ENCODE data around the gene HDAC3. TPM values are rescaled to one million over a fixed set of nuclear protein-coding genes. Genes with fewer than 3 reads are reported as not detected.

Gene HDAC3
- total RNA-seq (10 to 100 TPM; 30.9 to 43.0 (median 32.7) TPM), polyA plus RNA-seq (10 to 100 TPM; 27.7 to 38.2 TPM)
- long read RNA-seq, donor 1, transcript HDAC3-201 (15 exons, 1,959 nt): major isoform, 51 of 88 reads
- long read RNA-seq, donor 1, partial matches to known transcripts: 11 of 88 reads
- long read RNA-seq, donor 1, other reads (novel, unspliced or antisense): 25 of 88 reads
- long read RNA-seq, donor 2, transcript HDAC3-201 (15 exons, 1,959 nt): major isoform, 80 of 108 reads
- long read RNA-seq, donor 2, partial matches to known transcripts: 5 of 108 reads
- long read RNA-seq, donor 2, other reads (novel, unspliced or antisense): 23 of 108 reads
- long read RNA-seq, donor 3, transcript HDAC3-201 (15 exons, 1,959 nt): major isoform, 73 of 101 reads
- long read RNA-seq, donor 3, partial matches to known transcripts: 10 of 101 reads
- long read RNA-seq, donor 3, other reads (novel, unspliced or antisense): 18 of 101 reads

- H3K4me3 ChIP-seq: peak within 1 kb of the TSS; percentile 59 to 94 (median 86)
- peaks cover 7 to 54% (median 31%) of the 10 kb centered on the region in 9 donors for H3K4me1 ChIP-seq
- no peak for TF ChIP-seq CTCF (IDR thresholded peaks at IDR 0.05)
- peaks cover 0 to 3% (median 0%) of the 10 kb centered on the region in 7 donors for H3K27me3 ChIP-seq
- H3K27ac ChIP-seq: peak within 1 kb of the TSS in 9 of 10 donors; percentile 66 to 89 (median 83)
- H3K9me3 ChIP-seq: no peaks in the 10 kb centered on the region
- intact Hi-C loops (cut with DNase I): no loop called here
- H3K36me3 ChIP-seq: peaks cover 0 to 44% (median 6%) of the 10 kb centered on the region in 9 donors
- 0% methylated on average over 55 of the region's 55 CpGs for WGBS, 2 donors
- DNase-seq (peak; percentile 93 to 96), ATAC-seq (peak; percentile 96 to 99 (median 97))
Measured at GRCh38 chr5:141636413-141637122, at the start of gene HDAC3, which contains the start of gene RELL2. HDAC3 (minus strand) TSS chr5:141636849; CDS start chr5:141636790, 59 bp downstream. RELL2 (plus strand) TSS chr5:141636997; CDS start chr5:141638226, 1,229 bp downstream.

GRCh38 chr5:141685591-141685990 is 48.9 kb upstream of the HDAC3 start:
- Histone ChIP-seq H3K4me3 (no peak overlapping the region), H3K9me3 (no peaks in the 10 kb centered on the region), H3K27ac (no peak overlapping the region), H3K27me3 (no peaks in the 10 kb centered on the region), H3K4me1 (peaks cover 2 to 57% (median 26%) of the 10 kb centered on the region in 9 donors), H3K36me3 (no peaks in the 10 kb centered on the region)
- TF ChIP-seq CTCF (IDR thresholded peaks at IDR 0.05): no peak
- intact Hi-C loops (cut with DNase I): no loop called here
- no peak for DNase-seq
- WGBS, 2 donors: 81 to 85% methylated on average over 1 of the region's 1 CpG
- ATAC-seq: no peak

GRCh38 chr5:141683596-141684141 is 47.0 kb upstream of the HDAC3 start:
- no peaks in the 10 kb centered on the region for H3K27me3 ChIP-seq
- ATAC-seq (no peak), DNase-seq (no peak)
- peaks cover 2 to 75% (median 35%) of the 10 kb centered on the region in 9 donors for H3K4me1 ChIP-seq
- peaks cover 0 to 10% (median 0%) of the 10 kb centered on the region in 9 donors for H3K36me3 ChIP-seq
- no peak for TF ChIP-seq CTCF (IDR thresholded peaks at IDR 0.05)
- H3K4me3 ChIP-seq: peak overlapping the region in 1 of 10 donors; percentile 27
- peak overlapping the region in 9 of 10 donors; percentile 29 to 79 (median 56) for H3K27ac ChIP-seq
- intact Hi-C loops (cut with DNase I): loop anchor here in 1 of 10 donors (5.0 kb wide), 1 partner anchor 199 kb away; no protein-coding TSS in a partner anchor
- H3K9me3 ChIP-seq: no peaks in the 10 kb centered on the region
